CD4-positive, alpha-beta memory T cell (primary cell): ENCODE data around the gene SNN. TPM values are rescaled to one million over a fixed set of nuclear protein-coding genes. Genes with fewer than 3 reads are reported as not detected.

Experiments
- CTCF ChIA-PET: fragments of 350-600 bp; sonication (Branson Sonifier 250); formaldehyde crosslinking; loops from one replicate; lab custom pipeline; 2021; ENCODE audit warnings: inconsistent platforms; ENCODE audit not compliant: partially characterized antibody; lab: Charles Lee
- POLR2A ChIA-PET: fragments of 350-600 bp; sonication (Branson Sonifier 250); formaldehyde crosslinking; loops from one replicate; lab custom pipeline; 2021; ENCODE audit not compliant: partially characterized antibody; lab: Charles Lee
- DNase-seq, 5 donors: peaks; one replicate each; pipeline versions ENCODE4 v3.0.0 to v3.0.0-alpha.2; 2020 to 2022; ENCODE audit warnings: mixed read lengths in 1 of 5
- H3K27ac ChIP-seq: one replicate; pipeline ENCODE4 v1.7.0; 2013; ENCODE audit warnings: low read depth, low read length
- H3K27me3 ChIP-seq: 2 replicates; pipeline ENCODE4 v1.7.0; 2013; ENCODE audit warnings: mild to moderate bottlenecking, low read length, moderate library complexity; ENCODE audit not compliant: insufficient read depth
- H3K36me3 ChIP-seq: 2 replicates; pipeline ENCODE4 v1.7.0; 2013; ENCODE audit warnings: mild to moderate bottlenecking, low read length, moderate library complexity; ENCODE audit not compliant: insufficient read depth
- H3K4me1 ChIP-seq: 2 replicates; pipeline ENCODE4 v1.7.0; 2013; ENCODE audit warnings: mild to moderate bottlenecking, low read length, moderate library complexity; ENCODE audit not compliant: insufficient read depth
- H3K4me3 ChIP-seq, 2 donors: one replicate each; pipeline ENCODE4 v1.7.0; 2013; ENCODE audit warnings: low read length in 2 of 2, mild to moderate bottlenecking in 1 of 2
- H3K9me3 ChIP-seq, 2 donors: one replicate each; pipeline ENCODE4 v1.7.0; 2013; ENCODE audit warnings: low read length in 2 of 2, control low read depth in 1 of 2; ENCODE audit not compliant: control insufficient read depth in 1 of 2
- H3K27ac Mint-ChIP-seq, 7 donors: one replicate each; pipeline ENCODE4 v1.8.0; 2020 to 2021; ENCODE audit warnings: mixed read lengths in 7 of 7, mild to moderate bottlenecking in 6 of 7, inconsistent platforms in 3 of 7, moderate library complexity in 3 of 7
- H3K27me3 Mint-ChIP-seq, 2 donors: one replicate each; pipeline ENCODE4 v1.8.0; 2020 to 2021; ENCODE audit warnings: mixed read lengths in 2 of 2
- H3K36me3 Mint-ChIP-seq, 2 donors: one replicate each; pipeline ENCODE4 v1.8.0; 2020 to 2021; ENCODE audit warnings: mixed read lengths in 2 of 2, inconsistent platforms in 1 of 2, mild to moderate bottlenecking in 1 of 2
- H3K4me1 Mint-ChIP-seq, 4 donors: one replicate each; pipeline ENCODE4 v1.8.0; 2020 to 2021; ENCODE audit warnings: mixed read lengths in 4 of 4, mild to moderate bottlenecking in 1 of 4
- H3K4me3 Mint-ChIP-seq, 8 donors: one replicate each; pipeline ENCODE4 v1.8.0; 2020 to 2021; ENCODE audit warnings: mixed read lengths in 8 of 8, mild to moderate bottlenecking in 7 of 8, moderate library complexity in 6 of 8, inconsistent platforms in 3 of 8
- H3K9me3 Mint-ChIP-seq, 8 donors: one replicate each; pipeline ENCODE4 v1.8.0; 2020 to 2021; ENCODE audit warnings: mixed read lengths in 8 of 8, mild to moderate bottlenecking in 5 of 8, inconsistent platforms in 3 of 8, moderate library complexity in 1 of 8
- intact Hi-C: fragments of 100-400 bp; cut with micrococcal nuclease; formaldehyde crosslinking; loops from one replicate; pipeline ENCODE4 v1.15.1; 2023
- polyA plus RNA-seq, 2 donors: library from polyadenylated mRNA; unstranded; fragments of 300-500 nt; fragmentation: Illumina TruSeq; gene quantifications; one replicate each; pipeline ENCODE4 v1.2.3, GENCODE V29; 2021
- total RNA-seq, 2 experiments: library from RNA; stranded (reverse); gene quantifications; one replicate each; pipeline ENCODE4 v1.2.3, GENCODE V29; 2021

The SNN gene
- total and polyA plus RNA-seq, 4 experiments from 2014 or later, result 16.1 to 20.4 (median 18.0) TPM

DNA sequence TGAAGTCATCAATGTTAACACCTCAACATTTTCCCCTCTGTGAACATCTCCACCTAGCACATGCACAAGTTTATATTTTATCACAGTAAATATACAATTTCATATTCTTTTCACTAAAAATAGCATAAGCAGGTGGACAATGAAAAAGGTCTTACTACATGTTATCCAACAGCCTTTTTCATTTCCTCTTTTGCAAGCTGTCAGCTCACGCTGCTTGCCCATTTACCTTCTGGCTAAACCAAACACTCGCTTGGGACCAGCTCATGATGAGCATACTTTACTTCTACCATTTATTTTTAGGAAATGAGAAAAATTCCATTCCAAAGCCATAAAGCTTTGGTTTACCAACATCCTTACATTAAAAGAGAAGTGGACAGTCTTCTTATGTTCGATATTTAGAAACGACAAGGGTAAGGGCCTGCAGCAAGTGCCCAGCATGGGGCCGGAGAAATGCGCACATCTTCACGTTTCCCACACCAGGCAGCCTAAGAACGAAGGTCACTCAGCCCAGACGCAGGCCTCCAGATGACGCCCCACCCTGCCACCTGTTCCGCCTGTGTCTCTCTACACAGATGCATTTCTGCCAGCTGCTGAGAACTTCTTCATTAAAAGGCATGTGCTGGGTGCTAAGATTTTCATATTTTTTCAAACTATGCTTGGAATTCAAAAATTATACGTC is 13.9 kb downstream of the SNN start:
- peaks cover 40 to 90% of the 10 kb centered on the region in 2 donors for H3K36me3 Mint-ChIP-seq
- H3K4me1 ChIP-seq, result peaks cover 39% of the 10 kb centered on the region
- no peaks in the 10 kb centered on the region for H3K9me3 ChIP-seq
- peak overlapping the region; percentile 1 to 93 (median 82) for H3K27ac Mint-ChIP-seq
- no peak overlapping the region for H3K4me3 ChIP-seq
- H3K27me3 ChIP-seq, result no peaks in the 10 kb centered on the region
- no peak overlapping the region for H3K27ac ChIP-seq
- ChIA-PET CTCF (interaction anchor here (1.1 kb wide), 1 partner anchor 277 kb away, joined by 3 read pairs; no protein-coding TSS in a partner anchor), POLR2A (interaction anchor here (2.2 kb wide), 1 partner anchor 10 kb away, joined by 5 read pairs; no protein-coding TSS in a partner anchor)
- peaks cover 20 to 70% (median 43%) of the 10 kb centered on the region in 4 donors for H3K4me1 Mint-ChIP-seq
- no peaks in the 10 kb centered on the region for H3K27me3 Mint-ChIP-seq
- H3K9me3 Mint-ChIP-seq, result no peaks in the 10 kb centered on the region
- H3K36me3 ChIP-seq, result peaks cover 65% of the 10 kb centered on the region
- intact Hi-C loops, result no loop called here
- peak overlapping the region in 7 of 8 donors; percentile 6 to 80 (median 61) for H3K4me3 Mint-ChIP-seq
- DNase-seq, result no peak

DNA sequence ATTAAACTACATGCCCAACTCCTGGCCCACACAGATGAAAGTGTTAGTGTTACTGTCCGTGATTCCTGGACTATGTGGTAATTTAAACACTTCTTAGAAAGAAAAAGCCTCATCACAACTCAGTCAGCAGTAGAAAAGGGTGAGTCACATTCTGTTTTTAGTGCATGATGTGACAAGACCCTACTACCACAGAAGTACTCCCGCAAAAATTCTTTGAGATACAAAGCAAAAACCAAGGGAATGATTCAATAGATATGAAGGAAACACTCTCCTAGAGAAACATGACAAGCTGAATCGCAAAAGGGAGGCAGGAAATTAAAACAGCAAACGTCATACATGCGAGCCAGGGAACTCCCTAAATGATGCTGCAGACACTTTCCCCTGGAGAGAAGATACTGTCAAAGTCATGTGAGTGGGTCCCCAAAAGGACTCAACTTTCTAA is 14.4 kb downstream of the SNN start:
- H3K9me3 Mint-ChIP-seq, result no peaks in the 10 kb centered on the region
- H3K27me3 Mint-ChIP-seq, result no peaks in the 10 kb centered on the region
- Histone ChIP-seq H3K9me3 (no peaks in the 10 kb centered on the region), H3K36me3 (peaks cover 69% of the 10 kb centered on the region), H3K4me3 (no peak overlapping the region), H3K27ac (no peak overlapping the region), H3K4me1 (peaks cover 39% of the 10 kb centered on the region), H3K27me3 (no peaks in the 10 kb centered on the region)
- H3K36me3 Mint-ChIP-seq, result peaks cover 39 to 90% of the 10 kb centered on the region in 2 donors
- H3K4me1 Mint-ChIP-seq, result peaks cover 19 to 66% (median 43%) of the 10 kb centered on the region in 4 donors
- POLR2A ChIA-PET, result no interaction called here
- no peak for DNase-seq
- H3K27ac Mint-ChIP-seq, result peak overlapping the region; percentile 1 to 93 (median 79)
- CTCF ChIA-PET, result no interaction called here
- peak overlapping the region in 3 of 8 donors; percentile 5 to 46 (median 17) for H3K4me3 Mint-ChIP-seq
- intact Hi-C loops, result no loop called here

DNA sequence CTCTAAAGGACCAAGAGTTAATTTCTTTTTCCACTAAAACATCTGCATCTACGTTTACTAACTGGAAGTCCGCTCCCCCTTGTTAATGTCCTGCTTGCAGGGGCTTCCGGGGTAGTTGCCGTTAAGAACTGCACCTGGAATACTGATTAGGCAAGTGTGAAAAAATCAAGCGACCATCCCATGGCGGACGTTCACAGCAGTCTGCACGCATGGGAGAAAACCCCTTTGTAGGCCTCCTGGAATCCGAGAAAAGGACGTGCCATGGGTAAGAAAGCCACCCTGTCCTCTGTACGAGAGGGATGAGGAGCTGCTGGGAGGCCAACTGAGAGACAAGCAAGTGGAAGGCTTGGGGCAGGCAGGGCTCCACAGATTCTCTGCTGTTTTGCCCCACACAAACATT is 14.9 kb downstream of the SNN start:
- intact Hi-C loops, result no loop called here
- Mint-ChIP-seq H3K4me1 (peaks cover 20 to 65% (median 40%) of the 10 kb centered on the region in 4 donors), H3K36me3 (peaks cover 40 to 90% of the 10 kb centered on the region in 2 donors), H3K4me3 (no peak overlapping the region), H3K27me3 (no peaks in the 10 kb centered on the region), H3K9me3 (no peaks in the 10 kb centered on the region), H3K27ac (peak overlapping the region; percentile 14 to 82 (median 32))
- H3K36me3 ChIP-seq, result peaks cover 74% of the 10 kb centered on the region
- no peaks in the 10 kb centered on the region for H3K27me3 ChIP-seq
- no peak overlapping the region for H3K27ac ChIP-seq
- POLR2A ChIA-PET, result interaction anchor here (1.0 kb wide), 1 partner anchor 90 kb away, joined by 3 read pairs; no protein-coding TSS in a partner anchor
- no peak overlapping the region for H3K4me3 ChIP-seq
- H3K4me1 ChIP-seq, result peaks cover 36% of the 10 kb centered on the region
- CTCF ChIA-PET, result no interaction called here
- DNase-seq, result no peak
- H3K9me3 ChIP-seq, result no peaks in the 10 kb centered on the region

DNA sequence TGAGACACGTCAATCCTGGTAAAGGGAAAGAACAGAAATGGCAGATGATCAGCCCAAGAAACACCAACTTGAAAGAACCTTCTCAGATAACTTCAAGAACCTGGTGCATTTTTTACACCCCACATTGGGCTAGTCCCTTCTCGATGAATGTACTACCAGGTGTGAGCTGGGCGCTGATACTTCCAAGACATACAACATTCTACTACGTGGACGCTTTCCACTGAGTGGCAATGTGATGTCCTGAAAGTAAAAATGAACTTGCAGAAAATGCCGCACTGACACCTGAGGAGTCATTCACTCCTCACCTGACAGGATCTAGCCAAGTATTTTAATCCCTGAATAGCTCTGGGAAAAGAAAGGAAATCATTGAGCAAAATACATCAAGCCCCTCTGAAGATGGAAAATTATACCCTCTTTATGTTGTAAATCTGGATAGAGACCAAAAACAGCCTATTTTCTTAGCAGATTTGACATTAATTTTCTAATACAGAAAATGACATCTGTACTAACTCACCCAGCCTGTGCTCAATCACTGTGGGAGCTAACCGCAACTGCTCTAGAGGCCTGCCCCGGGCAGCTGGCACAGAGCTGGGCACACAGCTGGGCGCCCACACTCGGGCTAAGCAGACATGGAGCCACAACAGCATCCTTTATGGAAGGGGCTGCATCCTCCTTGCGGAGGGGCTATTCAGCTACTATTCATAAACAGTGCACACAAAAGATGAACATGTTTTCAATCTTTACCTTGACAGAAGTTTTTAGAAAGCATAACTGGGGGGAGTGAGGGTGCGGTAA is 16.2 kb downstream of the SNN start:
- peaks cover 21 to 68% (median 39%) of the 10 kb centered on the region in 4 donors for H3K4me1 Mint-ChIP-seq
- ChIA-PET CTCF (no interaction called here), POLR2A (interaction anchor here (1.0 kb wide), 1 partner anchor 91 kb away, joined by 3 read pairs; no protein-coding TSS in a partner anchor)
- H3K27ac ChIP-seq, result no peak overlapping the region
- H3K27ac Mint-ChIP-seq, result peak overlapping the region in 5 of 7 donors; percentile 13 to 74 (median 52)
- no peaks in the 10 kb centered on the region for H3K27me3 ChIP-seq
- H3K9me3 Mint-ChIP-seq, result no peaks in the 10 kb centered on the region
- peaks cover 67% of the 10 kb centered on the region for H3K36me3 ChIP-seq
- H3K4me3 Mint-ChIP-seq, result no peak overlapping the region
- no peak for DNase-seq
- H3K27me3 Mint-ChIP-seq, result no peaks in the 10 kb centered on the region
- peaks cover 41% of the 10 kb centered on the region for H3K4me1 ChIP-seq
- H3K36me3 Mint-ChIP-seq, result peaks cover 40 to 90% of the 10 kb centered on the region in 2 donors
- no peaks in the 10 kb centered on the region for H3K9me3 ChIP-seq
- H3K4me3 ChIP-seq, result no peak overlapping the region
- intact Hi-C loops, result no loop called here

DNA sequence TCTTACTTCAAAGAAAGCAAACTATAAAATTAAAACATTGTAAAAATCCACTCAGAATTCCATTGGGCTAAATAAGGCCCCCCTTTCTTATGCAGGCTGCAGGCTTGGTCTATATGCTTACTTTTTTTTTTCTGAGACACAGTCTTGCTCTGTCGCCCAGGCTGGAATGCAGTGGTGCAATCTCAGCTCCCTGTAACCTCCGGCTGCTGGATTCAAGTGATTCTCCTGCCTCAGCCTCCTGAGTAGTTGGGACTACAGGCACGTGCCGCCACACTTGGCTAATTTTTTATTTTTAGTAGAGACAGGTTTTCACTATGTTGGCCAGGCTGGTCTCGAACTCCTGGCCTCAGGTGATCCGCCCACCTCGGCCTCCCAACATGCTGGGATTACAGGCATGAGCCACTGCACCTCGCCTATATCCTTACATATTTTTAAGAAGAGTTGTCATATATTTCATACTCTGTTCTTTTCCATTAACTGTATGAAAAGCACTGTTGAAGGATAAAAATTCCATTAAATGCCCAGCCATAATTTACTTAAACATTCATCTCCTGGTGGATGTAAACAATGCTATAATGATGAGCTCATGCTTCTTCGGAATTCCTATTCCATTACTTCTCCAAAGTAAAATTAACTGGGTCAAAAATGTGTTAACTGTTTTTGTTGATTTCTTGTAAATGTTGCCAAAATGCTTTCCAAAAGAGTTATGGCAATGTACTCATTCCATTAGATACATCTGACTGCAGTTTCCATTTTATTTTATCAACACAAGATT is 17.8 kb downstream of the SNN start:
- ChIA-PET POLR2A (no interaction called here), CTCF (no interaction called here)
- H3K36me3 Mint-ChIP-seq, result peaks cover 46 to 90% of the 10 kb centered on the region in 2 donors

DNA sequence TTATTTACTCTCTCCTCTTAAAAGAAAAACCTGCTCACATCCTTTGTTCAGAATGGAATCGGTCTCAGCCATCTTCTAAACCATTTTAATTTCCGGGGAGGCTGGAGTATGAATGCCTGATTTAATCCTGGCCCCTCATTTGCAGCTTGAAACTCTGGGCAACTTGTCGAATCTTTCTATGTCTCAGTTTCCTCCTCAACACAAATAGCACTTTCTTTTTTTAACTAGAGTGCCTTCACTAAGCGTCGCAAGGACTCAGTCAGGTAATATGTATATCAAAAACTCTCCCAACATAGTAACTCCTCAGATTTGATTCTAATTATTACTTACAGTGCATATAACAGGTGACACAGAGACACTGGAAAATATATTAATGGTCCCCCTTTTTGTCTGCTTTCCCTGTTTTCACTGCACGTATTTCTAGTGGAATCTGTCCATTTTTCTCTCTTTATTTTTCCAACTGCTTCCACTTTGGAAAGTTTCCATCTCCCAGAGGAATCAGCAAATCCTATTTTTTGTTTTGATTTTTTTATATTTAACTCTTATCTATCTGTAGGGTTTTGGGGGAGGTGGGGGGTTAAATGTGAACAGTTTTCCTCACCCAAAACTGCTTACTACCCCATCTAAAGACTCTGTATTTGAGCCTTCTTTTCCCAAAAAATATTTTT is 18.6 kb downstream of the SNN start:
- H3K9me3 ChIP-seq, result no peaks in the 10 kb centered on the region
- H3K4me1 ChIP-seq, result peaks cover 26% of the 10 kb centered on the region
- peaks cover 67% of the 10 kb centered on the region for H3K36me3 ChIP-seq
- peaks cover 49 to 90% of the 10 kb centered on the region in 2 donors for H3K36me3 Mint-ChIP-seq
- peak overlapping the region in 5 of 7 donors; percentile 2 to 65 (median 27) for H3K27ac Mint-ChIP-seq
- ChIA-PET CTCF (no interaction called here), POLR2A (no interaction called here)
- no peak overlapping the region for H3K4me3 Mint-ChIP-seq
- no peaks in the 10 kb centered on the region for H3K27me3 ChIP-seq
- no peak overlapping the region for H3K27ac ChIP-seq
- peaks cover 18 to 63% (median 29%) of the 10 kb centered on the region in 4 donors for H3K4me1 Mint-ChIP-seq
- no peak for DNase-seq
- H3K9me3 Mint-ChIP-seq, result no peaks in the 10 kb centered on the region
- no peak overlapping the region for H3K4me3 ChIP-seq
- intact Hi-C loops, result no loop called here
- no peaks in the 10 kb centered on the region for H3K27me3 Mint-ChIP-seq

More for the DNA sequence above, 17.8 kb downstream of the SNN start:
- Histone ChIP-seq H3K4me1 (peaks cover 34% of the 10 kb centered on the region), H3K36me3 (peaks cover 59% of the 10 kb centered on the region), H3K27me3 (no peaks in the 10 kb centered on the region), H3K27ac (no peak overlapping the region), H3K9me3 (no peaks in the 10 kb centered on the region), H3K4me3 (no peak overlapping the region)
- no peaks in the 10 kb centered on the region for H3K9me3 Mint-ChIP-seq
- intact Hi-C loops, result no loop called here
- H3K4me1 Mint-ChIP-seq, result peaks cover 24 to 67% (median 34%) of the 10 kb centered on the region in 4 donors
- no peak for DNase-seq
- peak overlapping the region in 1 of 7 donors; percentile 22 for H3K27ac Mint-ChIP-seq
- no peak overlapping the region for H3K4me3 Mint-ChIP-seq
- H3K27me3 Mint-ChIP-seq, result no peaks in the 10 kb centered on the region
